ENCODE measurements around the gene FGR. TPM values are rescaled to one million over a fixed set of nuclear protein-coding genes. Genes with fewer than 3 reads are reported as not detected.

Gene FGR
- total and polyA plus RNA-seq, 2 donors = 3.4 to 15.8 TPM

GRCh38 chr1:27609618-27610240 is 25.3 kb downstream of the FGR start:
- DNase-seq (ENCODE audit: extremely low spot score) = no peak
- Histone ChIP-seq H3K36me3 (ENCODE audit: insufficient read depth) (no peaks in the 10 kb centered on the region), H3K4me1 (ENCODE audit: insufficient read depth) (no peaks in the 10 kb centered on the region), H3K4me3 (ENCODE audit: low read depth, low read length) (no peak overlapping the region), H3K27ac (ENCODE audit: low read depth) (no peak overlapping the region)
- 76% methylated on average over 12 of the region's 12 CpGs for WGBS

DNA sequence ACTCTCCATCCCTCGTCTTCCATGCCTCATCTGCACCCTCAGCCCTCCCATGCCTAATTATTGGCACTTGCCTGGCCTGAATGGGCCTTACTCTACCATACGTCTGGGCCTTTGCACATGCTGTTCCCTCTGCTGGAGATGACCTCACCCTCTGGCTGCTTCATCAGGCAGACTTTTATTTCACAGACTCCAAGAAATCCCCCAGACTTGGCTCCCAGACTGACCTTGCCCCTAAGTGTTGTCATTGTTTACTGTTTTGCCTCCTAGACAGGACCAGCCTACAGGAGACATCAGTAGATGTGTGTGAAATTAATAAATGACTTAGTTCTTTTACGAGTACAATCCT is 25.8 kb downstream of the FGR start:
- Histone ChIP-seq H3K4me3 (ENCODE audit: low read depth, low read length) (no peak overlapping the region), H3K36me3 (ENCODE audit: insufficient read depth) (no peaks in the 10 kb centered on the region), H3K27ac (ENCODE audit: low read depth) (no peak overlapping the region), H3K4me1 (ENCODE audit: insufficient read depth) (no peaks in the 10 kb centered on the region)
- 67% methylated on average over 3 of the region's 3 CpGs for WGBS
- no peak for DNase-seq (ENCODE audit: extremely low spot score)

DNA sequence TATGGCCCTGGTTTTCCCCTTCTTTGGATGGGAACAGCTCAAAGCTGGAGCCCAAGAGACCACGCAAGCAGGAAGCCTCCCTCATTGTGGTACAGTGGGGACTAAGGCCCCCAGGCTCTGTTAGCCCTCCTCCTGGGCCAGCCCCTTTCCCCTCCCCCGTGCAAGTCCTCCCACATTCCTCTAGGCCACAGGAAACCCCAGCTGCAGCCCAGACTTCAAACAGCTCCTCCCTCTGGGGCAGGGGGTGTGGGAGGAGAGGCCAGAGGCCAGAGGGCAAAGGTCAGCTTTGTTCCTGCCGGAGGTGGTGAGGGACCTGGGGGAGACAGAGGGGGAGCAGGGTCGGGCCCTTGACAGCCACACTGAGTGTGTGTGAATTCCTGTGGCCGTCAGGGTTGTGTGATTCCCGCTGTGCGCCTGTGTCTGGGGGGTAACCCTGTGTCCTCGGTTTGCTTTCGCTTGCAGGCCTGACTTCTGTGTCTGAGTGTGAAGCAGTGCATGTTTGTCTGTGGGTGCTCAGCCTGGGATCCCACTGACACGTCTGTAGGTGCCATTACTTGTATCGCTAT is 27.7 kb downstream of the FGR start:
- no peaks in the 10 kb centered on the region for H3K4me1 ChIP-seq (ENCODE audit: insufficient read depth)
- 66% methylated on average over 11 of the region's 11 CpGs for WGBS
- H3K4me3 ChIP-seq (ENCODE audit: low read depth, low read length) = no peak overlapping the region
- DNase-seq (ENCODE audit: extremely low spot score) = no peak
- no peaks in the 10 kb centered on the region for H3K36me3 ChIP-seq (ENCODE audit: insufficient read depth)
- no peak overlapping the region for H3K27ac ChIP-seq (ENCODE audit: low read depth)

DNA sequence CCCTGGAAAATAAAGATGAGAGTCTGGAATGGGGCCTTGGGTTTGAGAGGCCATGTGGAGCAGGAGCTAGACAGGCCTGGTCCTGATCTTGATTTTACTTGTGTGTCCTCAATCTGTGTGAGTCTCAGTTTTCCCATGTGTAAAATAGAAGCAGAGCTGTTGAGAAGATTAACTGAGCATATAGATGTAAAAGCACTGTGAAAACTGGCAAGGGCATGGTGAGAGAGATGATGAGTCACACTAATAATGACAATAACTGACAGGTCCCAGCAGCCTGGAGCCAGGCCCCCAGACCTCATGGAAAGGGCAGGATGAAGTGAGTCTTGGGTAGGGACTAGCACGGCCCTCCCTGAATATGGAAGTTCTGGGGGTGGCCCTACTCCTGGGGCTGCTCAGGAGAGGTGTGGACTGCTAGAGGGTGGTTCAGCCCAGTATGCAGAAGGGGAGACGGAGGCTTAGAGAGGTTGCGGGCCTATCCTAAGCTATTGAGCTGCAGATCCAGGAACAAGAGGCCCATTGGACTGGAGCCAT is 28.2 kb downstream of the FGR start:
- Histone ChIP-seq H3K36me3 (ENCODE audit: insufficient read depth) (no peaks in the 10 kb centered on the region), H3K27ac (ENCODE audit: low read depth) (no peak overlapping the region), H3K4me1 (ENCODE audit: insufficient read depth) (no peaks in the 10 kb centered on the region), H3K4me3 (ENCODE audit: low read depth, low read length) (no peak overlapping the region)
- 76% methylated on average over 3 of the region's 3 CpGs for WGBS
- no peak for DNase-seq (ENCODE audit: extremely low spot score)

DNA sequence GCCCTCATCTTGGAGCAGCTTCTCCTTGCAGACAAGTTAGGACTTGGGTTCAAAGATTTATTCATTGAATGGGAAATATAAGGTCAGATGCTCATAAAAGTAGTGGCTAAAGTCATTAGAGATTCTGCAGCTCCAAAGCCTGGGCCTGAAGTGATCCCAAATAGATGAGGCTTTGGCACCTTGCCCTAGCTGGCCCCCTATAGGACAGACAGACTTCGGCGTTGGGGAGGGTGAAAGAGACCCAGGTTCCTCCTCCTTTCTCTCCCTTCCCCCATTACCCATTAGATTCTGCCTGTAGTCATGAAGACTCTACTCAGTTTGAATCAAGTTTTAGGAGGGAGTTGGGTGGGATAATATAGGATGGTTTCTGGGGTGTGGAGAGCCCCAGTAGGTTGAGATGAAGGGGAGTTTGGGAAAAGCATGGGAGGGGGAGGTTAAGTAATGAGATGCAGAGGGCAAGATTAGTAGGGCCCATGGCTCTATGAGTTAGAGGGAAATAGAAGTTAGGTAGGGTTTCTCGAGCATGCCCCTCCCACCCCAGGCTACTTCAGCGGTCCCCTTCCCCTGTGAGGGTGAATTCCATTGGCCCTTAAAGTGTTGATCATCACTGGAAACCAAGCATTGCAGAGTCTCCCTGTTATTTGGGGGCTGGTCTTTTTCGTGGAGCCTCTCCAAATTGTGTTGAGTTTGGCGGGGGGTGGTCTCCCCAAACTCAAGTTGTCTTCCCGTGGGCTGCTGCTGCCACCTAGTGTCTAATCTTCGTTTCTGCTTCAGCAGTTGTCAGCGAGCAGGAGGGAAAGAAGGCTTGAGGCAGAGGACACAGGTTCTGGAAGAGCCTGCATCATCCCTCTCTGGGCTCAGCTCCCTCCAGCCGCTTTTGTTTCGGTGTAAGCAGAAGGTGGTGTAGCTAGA is 28.9 kb downstream of the FGR start:
- 11% methylated on average over 11 of the region's 11 CpGs for WGBS
- Histone ChIP-seq H3K4me1 (ENCODE audit: insufficient read depth) (no peaks in the 10 kb centered on the region), H3K36me3 (ENCODE audit: insufficient read depth) (no peaks in the 10 kb centered on the region), H3K4me3 (ENCODE audit: low read depth, low read length) (no peak overlapping the region), H3K27ac (ENCODE audit: low read depth) (no peak overlapping the region)
- DNase-seq (ENCODE audit: extremely low spot score) = no peak

GRCh38 chr1:27605300-27605766 is 29.7 kb downstream of the FGR start:
- 84% methylated on average over 7 of the region's 7 CpGs for WGBS
- H3K36me3 ChIP-seq (ENCODE audit: insufficient read depth) = no peaks in the 10 kb centered on the region
- no peak overlapping the region for H3K27ac ChIP-seq (ENCODE audit: low read depth)
- H3K4me1 ChIP-seq (ENCODE audit: insufficient read depth) = no peaks in the 10 kb centered on the region
- H3K4me3 ChIP-seq (ENCODE audit: low read depth, low read length) = no peak overlapping the region
- DNase-seq (ENCODE audit: extremely low spot score) = no peak

GRCh38 chr1:27604579-27605299 is 30.2 kb downstream of the FGR start:
- H3K36me3 ChIP-seq (ENCODE audit: insufficient read depth) = no peaks in the 10 kb centered on the region
- H3K4me1 ChIP-seq (ENCODE audit: insufficient read depth) = no peaks in the 10 kb centered on the region
- WGBS = 37% methylated on average over 21 of the region's 21 CpGs
- DNase-seq (ENCODE audit: extremely low spot score) = no peak
- no peak overlapping the region for H3K4me3 ChIP-seq (ENCODE audit: low read depth, low read length)
- H3K27ac ChIP-seq (ENCODE audit: low read depth) = no peak overlapping the region

- Histone ChIP-seq H3K4me1 (ENCODE audit: insufficient read depth) (no peaks in the 10 kb centered on the region), H3K36me3 (ENCODE audit: insufficient read depth) (no peaks in the 10 kb centered on the region), H3K27ac (ENCODE audit: low read depth) (peak within 1 kb of the TSS; percentile 94), H3K4me3 (ENCODE audit: low read depth, low read length) (peak within 1 kb of the TSS; percentile 82)
- WGBS = under 1% methylated on average over 74 of the region's 74 CpGs
- peak; percentile 62 for DNase-seq (ENCODE audit: extremely low spot score)
Observed at GRCh38 chr1:27603681-27604578, 31.1 kb downstream of the FGR start, which contains the start of gene AHDC1. Gene AHDC1 (minus strand): TSS chr1:27604144. CDS start chr1:27552115, 52,029 bp downstream.

- peak overlapping the region; percentile 82 for H3K4me3 ChIP-seq (ENCODE audit: low read depth, low read length)
- under 1% methylated on average over 43 of the region's 43 CpGs for WGBS
- DNase-seq (ENCODE audit: extremely low spot score) = no peak
Observed at GRCh38 chr1:27603309-27603680, 31.7 kb downstream of the FGR start.

GRCh38 chr1:27602462-27603308 is 32.3 kb downstream of the FGR start:
- no peaks in the 10 kb centered on the region for H3K4me1 ChIP-seq (ENCODE audit: insufficient read depth)
- 1% methylated on average over 52 of the region's 54 CpGs for WGBS
- H3K27ac ChIP-seq (ENCODE audit: low read depth) = peak overlapping the region; percentile 94
- H3K4me3 ChIP-seq (ENCODE audit: low read depth, low read length) = peak overlapping the region; percentile 82
- no peak for DNase-seq (ENCODE audit: extremely low spot score)
- H3K36me3 ChIP-seq (ENCODE audit: insufficient read depth) = no peaks in the 10 kb centered on the region

More at GRCh38 chr1:27603309-27603680, 31.7 kb downstream of the FGR start:
- Histone ChIP-seq H3K4me1 (ENCODE audit: insufficient read depth) (no peaks in the 10 kb centered on the region), H3K36me3 (ENCODE audit: insufficient read depth) (no peaks in the 10 kb centered on the region), H3K27ac (ENCODE audit: low read depth) (peak overlapping the region; percentile 94)

- Histone ChIP-seq H3K4me1 (ENCODE audit: insufficient read depth) (no peaks in the 10 kb centered on the region), H3K36me3 (ENCODE audit: insufficient read depth) (no peaks in the 10 kb centered on the region), H3K4me3 (ENCODE audit: low read depth, low read length) (peak overlapping the region; percentile 82), H3K27ac (ENCODE audit: low read depth) (peak overlapping the region; percentile 28)
- WGBS = 8% methylated on average over 23 of the region's 23 CpGs
- DNase-seq (ENCODE audit: extremely low spot score) = no peak
Observed at GRCh38 chr1:27601771-27602461, 33.1 kb downstream of the FGR start.
